Neuron (in vitro differentiated cells): Measurements from ENCODE around the gene IREB2.
"Not testable (repeated sequence)": the region's sequence is repeated elsewhere in the genome, so short reads cannot be mapped to it uniquely, and the experiment has no call there.

ENCODE experiments used
- H2AFZ ChIP-seq: one replicate; pipeline ENCODE4 v1.6.1; 2013; ENCODE audit warnings: low read depth, mild to moderate bottlenecking, inconsistent platforms, low read length, moderate library complexity
- H3K27me3 ChIP-seq: one replicate; pipeline ENCODE4 v1.6.1; 2013; ENCODE audit warnings: low read length; ENCODE audit not compliant: insufficient read depth
- H3K36me3 ChIP-seq: one replicate; pipeline ENCODE4 v1.6.1; 2013; ENCODE audit warnings: low read length; ENCODE audit not compliant: insufficient read depth
- H3K4me1 ChIP-seq: one replicate; pipeline ENCODE4 v1.6.1; 2013; ENCODE audit warnings: low read length; ENCODE audit not compliant: insufficient read depth
- H3K4me3 ChIP-seq: 2 replicates; pipeline ENCODE4 v1.5.1; 2013; ENCODE audit warnings: mild to moderate bottlenecking, low read length, moderate library complexity
- H3K9me3 ChIP-seq: one replicate; pipeline ENCODE4 v1.6.1; 2013; ENCODE audit warnings: low read length

The IREB2 gene

DNA sequence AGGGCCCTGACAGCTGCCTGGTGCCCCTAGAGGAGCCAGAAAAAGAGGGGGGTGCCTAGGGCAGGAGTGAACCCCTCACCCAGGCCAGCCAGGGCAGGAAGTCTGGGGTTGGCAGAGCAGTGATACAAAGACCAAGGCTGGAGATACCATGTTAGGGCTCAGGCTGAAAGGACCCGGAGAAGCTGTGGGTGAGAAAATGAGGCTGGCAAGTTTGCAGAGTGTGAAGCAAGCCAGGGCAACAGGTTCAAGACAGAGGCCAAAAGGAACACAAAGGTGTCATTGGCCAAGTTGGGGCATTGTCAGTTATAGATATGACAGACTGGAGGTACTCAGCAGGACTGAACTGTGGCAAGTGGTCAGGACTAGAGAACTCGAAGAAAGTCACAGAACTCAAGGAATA lies 40.6 kb upstream of the IREB2 start:
- H3K4me3 ChIP-seq = no peak overlapping the region
- no peaks in the 10 kb centered on the region for H3K27me3 ChIP-seq
- H2AFZ ChIP-seq = no peak overlapping the region

DNA sequence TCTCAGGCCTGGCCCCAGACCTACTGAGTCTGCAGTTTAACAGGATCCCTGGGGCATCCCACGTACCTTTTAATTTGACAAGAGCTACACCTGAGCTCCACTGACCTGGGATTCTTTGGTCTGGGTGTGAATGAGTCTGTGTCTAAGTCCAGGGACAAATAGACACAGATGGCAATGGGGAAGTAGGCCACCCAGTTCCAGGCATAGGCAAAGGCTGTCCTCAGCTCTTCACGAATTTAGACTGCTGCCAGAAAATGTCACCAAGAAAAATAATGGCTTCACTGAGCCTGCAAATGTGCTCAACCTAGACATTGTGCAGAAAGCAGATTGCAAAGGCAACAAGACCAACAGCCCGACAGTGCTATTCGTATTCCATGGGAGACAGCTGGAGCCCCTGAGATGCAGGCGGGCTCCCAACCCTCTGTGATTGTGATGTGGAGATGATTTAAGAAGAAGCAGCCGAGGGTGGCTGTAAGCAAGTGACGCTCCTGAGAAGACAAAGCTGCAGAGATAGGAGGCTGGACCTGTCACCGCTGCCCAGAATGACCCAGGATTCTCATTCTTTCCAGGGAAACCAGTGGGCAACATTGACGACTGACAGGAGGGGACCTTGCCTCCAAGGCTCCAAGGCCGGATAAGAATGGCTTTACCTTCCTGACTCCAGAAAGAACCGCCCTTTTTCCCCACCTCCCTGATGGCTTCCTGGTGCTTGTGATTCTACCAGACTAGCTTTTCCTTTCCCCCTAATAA lies 39.8 kb upstream of the IREB2 start:
- no peak overlapping the region for H2AFZ ChIP-seq
- no peaks in the 10 kb centered on the region for H3K4me1 ChIP-seq
- H3K9me3 ChIP-seq = no peaks in the 10 kb centered on the region
- H3K4me3 ChIP-seq = no peak overlapping the region
- no peaks in the 10 kb centered on the region for H3K27me3 ChIP-seq
- H3K36me3 ChIP-seq = no peaks in the 10 kb centered on the region

More for the DNA sequence above, 40.6 kb upstream of the IREB2 start:
- no peaks in the 10 kb centered on the region for H3K36me3 ChIP-seq
- no peaks in the 10 kb centered on the region for H3K9me3 ChIP-seq
- H3K4me1 ChIP-seq = peaks cover 2% of the 10 kb centered on the region

DNA sequence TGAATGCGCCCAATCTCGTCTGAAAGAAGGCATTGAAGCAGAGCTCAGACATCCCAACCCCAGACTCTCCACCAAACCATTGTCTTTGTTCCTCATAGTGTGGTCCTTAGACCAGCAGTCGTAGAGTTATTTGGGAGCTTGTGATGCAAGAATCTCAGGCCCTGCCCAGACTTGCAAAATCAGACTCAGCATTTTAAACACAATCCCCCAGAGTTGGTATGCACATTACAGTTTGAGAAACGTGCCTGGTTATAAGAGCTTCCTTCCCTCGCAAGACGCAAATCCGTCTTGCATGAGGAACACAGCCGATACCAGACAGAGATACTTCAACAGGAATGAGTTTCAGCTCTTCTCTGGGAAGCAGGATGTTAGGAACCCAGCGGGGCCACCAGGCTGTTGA lies 38.9 kb upstream of the IREB2 start:
- no peaks in the 10 kb centered on the region for H3K9me3 ChIP-seq
- H3K4me1 ChIP-seq = no peaks in the 10 kb centered on the region
- H2AFZ ChIP-seq = no peak overlapping the region
- H3K4me3 ChIP-seq = no peak overlapping the region
- H3K36me3 ChIP-seq = no peaks in the 10 kb centered on the region
- H3K27me3 ChIP-seq = no peaks in the 10 kb centered on the region

DNA sequence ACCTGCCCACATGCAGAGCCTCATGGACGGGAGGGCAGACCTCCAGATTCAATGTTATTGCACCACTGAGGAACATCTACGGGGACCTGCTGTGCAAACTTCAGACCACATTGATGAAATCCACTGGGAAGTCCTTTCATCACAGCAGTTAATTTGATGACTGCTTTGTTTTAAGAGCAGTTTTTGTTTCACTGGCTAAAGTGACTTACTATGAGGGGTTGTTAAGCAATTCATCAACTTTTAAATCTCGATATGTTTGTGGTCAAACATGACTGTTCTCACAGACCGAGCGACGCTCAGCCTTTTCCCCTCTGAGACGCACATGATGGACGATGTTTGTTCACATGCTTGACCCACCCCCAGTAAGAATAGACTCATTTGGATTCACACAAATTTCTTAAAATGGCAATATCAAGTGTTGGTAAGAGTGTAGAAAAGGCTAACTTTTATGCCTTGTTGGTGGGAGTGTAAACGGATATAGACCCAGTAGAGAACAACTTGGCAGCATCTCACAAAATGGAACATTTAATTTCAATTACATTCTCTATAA lies 35.9 kb upstream of the IREB2 start:
- Histone ChIP-seq H3K4me3 (no peak overlapping the region), H3K4me1 (no peaks in the 10 kb centered on the region), H3K36me3 (no peaks in the 10 kb centered on the region), H3K27me3 (no peaks in the 10 kb centered on the region), H2AFZ (no peak overlapping the region), H3K9me3 (no peaks in the 10 kb centered on the region)

DNA sequence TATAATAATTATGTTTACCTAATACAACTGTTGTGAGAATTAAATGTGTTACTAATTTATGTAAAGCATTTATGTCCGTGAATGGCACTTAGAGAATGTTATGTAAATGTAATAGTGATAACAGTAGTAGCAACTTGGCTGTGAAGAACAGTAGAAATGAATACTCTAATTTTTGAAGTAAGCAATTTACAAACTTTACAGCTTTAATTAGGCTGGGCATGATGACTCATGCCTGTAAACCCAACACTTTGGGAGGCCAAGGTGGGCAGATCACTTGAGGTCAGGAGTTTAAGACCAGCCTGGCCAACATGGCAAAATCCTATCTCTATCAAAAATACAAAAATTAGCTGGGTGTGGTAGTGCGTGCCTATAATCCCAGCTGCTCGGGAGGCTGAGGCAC lies 33.9 kb upstream of the IREB2 start:
- no peaks in the 10 kb centered on the region for H3K36me3 ChIP-seq
- no peak overlapping the region for H3K4me3 ChIP-seq
- H3K9me3 ChIP-seq = no peaks in the 10 kb centered on the region
- H2AFZ ChIP-seq = no peak overlapping the region
- no peaks in the 10 kb centered on the region for H3K4me1 ChIP-seq
- no peaks in the 10 kb centered on the region for H3K27me3 ChIP-seq

DNA sequence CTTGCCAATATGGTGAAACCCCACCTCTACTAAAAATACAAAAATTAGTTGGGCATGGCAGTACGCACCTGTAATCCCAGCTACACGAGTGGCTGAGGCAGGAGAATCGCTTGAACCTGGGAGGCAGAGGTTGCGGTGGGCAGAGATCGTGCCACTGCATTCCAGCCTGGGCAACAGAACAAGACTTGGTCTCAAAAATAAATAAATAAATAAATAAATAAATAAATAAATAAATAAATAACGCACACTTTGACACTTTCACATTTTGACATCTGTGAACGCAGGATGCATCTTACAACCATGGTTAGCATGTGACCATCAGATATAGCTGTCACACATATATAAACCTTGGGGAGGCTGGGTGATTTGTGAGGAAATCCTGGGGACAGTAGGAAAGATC lies 33.2 kb upstream of the IREB2 start:
- not testable (repeated sequence) for H3K36me3 ChIP-seq, H3K4me3 ChIP-seq, H3K27me3 ChIP-seq, H3K9me3 ChIP-seq, H2AFZ ChIP-seq, H3K4me1 ChIP-seq

DNA sequence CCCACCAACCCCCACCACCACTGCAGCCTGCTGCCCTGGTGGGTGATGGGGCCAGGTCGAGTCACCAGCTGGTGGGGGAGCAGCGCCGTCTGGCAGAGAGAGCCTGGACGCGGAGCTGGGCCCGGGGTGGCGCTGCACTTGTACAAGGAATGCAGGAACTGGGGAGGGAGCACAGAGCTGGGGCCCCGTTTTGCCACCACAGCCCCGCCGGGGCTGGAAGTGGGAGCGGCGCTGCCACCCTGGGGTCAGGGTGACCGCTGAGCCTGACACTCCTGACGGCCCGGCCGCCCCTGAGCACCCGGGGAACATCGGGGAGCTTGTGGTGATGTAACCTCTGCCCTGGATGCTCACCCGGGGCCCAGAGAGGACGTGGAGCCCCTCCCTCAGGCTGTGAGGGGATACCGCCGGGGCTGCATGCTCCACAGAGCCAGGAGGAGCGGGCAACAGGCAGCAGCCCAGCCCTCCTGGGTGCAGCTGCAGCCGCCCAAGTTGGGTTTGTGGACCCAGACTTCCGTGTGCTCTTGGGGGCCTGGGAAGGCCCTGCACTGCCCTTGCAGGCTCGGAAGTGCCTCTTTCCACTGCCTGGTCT lies 32.6 kb upstream of the IREB2 start:
- Histone ChIP-seq H3K36me3 (no peaks in the 10 kb centered on the region), H3K27me3 (no peaks in the 10 kb centered on the region), H2AFZ (no peak overlapping the region)

DNA sequence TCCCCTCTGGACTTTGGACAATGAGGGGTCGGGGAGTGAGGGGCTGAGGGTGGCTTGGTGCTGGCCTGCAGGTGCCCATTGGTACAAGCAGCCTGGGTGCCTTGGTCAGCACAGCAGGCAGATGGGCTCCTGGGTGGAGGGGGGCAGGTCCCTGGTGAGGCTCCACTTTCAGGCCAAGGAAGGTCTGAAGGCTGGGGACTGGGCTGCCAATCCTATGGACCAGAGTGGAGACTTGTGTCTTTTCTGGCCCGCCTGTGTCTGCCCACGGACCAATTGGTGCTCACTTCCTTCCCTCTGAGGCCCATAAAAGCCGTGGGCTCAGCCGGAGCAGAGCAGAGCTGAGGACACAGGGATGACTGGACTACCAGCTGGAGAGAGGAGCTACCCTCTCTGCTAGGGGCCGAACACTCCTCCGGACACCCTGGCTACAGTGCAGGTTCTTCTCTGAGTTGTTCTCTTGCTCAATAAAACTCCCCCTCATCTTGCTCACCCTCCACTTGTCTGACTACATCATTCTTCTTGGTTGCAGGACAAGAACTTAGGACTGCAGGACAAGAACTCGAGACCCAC lies 31.9 kb upstream of the IREB2 start:
- no peaks in the 10 kb centered on the region for H3K27me3 ChIP-seq
- H3K4me3 ChIP-seq = no peak overlapping the region
- H2AFZ ChIP-seq = no peak overlapping the region
- no peaks in the 10 kb centered on the region for H3K9me3 ChIP-seq
- H3K36me3 ChIP-seq = no peaks in the 10 kb centered on the region
- H3K4me1 ChIP-seq = no peaks in the 10 kb centered on the region

More for the DNA sequence above, 32.6 kb upstream of the IREB2 start:
- Histone ChIP-seq H3K9me3 (no peaks in the 10 kb centered on the region), H3K4me1 (no peaks in the 10 kb centered on the region), H3K4me3 (no peak overlapping the region)

DNA sequence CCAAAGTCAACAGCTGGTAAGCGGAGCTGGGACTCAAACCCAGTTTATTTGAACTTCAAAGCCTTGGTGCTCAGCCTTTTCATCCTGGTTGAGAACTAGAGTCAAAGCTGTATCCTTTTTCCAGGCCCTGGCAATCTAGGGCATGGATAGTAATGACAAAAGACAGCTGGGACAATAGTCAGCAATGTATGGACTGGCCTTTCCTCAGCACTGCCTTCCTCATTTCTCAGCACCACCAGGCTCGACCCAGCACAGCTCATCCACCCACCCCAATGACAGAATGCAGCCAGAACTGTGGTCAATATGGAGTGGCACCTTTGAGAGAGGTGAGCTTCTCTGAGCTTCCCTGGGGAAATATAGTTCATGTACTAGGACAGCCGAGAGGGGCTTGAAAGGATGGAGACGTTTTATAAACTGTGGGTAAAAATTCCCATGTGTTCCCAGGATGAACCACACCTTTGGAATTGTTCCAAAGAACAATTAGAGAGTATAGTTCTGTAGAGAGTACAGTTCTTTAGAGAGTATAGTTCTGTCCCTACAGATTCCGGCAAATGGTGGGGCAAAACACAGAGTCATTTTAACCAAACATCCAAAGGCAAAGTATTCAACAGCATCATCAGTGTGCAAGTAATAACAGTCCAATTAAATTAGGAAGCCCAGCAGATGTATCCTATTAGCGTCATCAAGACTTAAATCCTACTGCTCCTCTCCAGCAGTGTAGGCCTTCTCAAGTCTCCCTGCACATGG lies 30.2 kb upstream of the IREB2 start:
- Histone ChIP-seq H3K4me3 (no peak overlapping the region), H3K9me3 (no peaks in the 10 kb centered on the region), H3K27me3 (no peaks in the 10 kb centered on the region), H2AFZ (no peak overlapping the region), H3K4me1 (no peaks in the 10 kb centered on the region), H3K36me3 (no peaks in the 10 kb centered on the region)

DNA sequence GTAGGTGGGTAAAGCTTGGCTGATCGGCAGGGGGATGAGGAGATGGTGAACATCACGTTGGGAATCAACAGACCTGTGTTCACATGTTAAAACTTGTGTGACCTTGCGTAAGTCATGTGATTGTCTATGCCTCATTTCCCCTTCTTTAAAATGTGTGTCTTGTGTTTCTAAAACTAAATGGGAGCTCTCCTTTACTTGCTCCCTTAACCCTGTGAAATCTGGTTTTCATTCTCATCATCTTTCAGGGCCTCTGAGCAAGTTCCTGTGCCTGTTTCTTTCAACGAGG lies 29.7 kb upstream of the IREB2 start:
- Histone ChIP-seq H3K9me3 (no peaks in the 10 kb centered on the region), H3K4me3 (no peak overlapping the region), H2AFZ (no peak overlapping the region), H3K27me3 (no peaks in the 10 kb centered on the region), H3K4me1 (no peaks in the 10 kb centered on the region), H3K36me3 (no peaks in the 10 kb centered on the region)

DNA sequence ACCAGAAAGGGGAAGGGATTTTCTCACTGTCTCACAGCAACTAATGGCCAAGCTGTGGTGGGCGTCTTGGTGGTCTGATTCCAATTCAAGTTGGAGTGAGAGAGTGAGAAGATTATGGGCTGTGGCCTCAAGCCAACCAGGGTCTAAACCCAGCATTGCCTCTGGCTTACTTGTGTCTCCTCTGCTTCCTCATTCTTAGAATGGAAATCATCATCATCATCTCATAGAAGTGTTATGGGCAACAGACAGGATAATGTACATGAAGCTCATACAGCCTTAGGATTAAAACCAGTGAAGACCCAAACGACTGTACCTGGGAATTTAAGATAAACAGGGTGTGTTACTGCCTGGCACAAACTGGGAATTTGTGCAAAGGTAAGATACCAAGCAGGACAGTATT lies 29.1 kb upstream of the IREB2 start:
- Histone ChIP-seq H3K36me3 (no peaks in the 10 kb centered on the region), H3K9me3 (no peaks in the 10 kb centered on the region), H3K27me3 (no peaks in the 10 kb centered on the region), H3K4me1 (no peaks in the 10 kb centered on the region), H2AFZ (no peak overlapping the region), H3K4me3 (no peak overlapping the region)

DNA sequence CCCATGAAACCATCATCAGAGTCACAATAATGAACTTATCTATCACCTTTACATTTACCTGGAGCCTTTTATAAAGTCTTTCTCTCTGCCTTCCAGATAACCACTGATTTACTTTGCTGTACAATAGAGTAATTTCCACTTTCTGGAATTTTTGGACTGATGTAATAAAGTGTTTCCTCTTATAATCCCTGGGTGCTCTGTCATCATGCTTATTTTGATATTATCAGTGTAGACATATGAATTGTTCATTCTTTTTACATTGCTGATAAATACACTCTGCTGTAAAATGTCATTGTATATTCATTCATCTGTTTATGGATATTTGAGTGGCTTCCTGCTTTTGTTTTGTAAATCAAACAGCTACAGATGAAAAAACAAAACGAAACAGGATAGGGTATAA lies 27.0 kb upstream of the IREB2 start:
- Histone ChIP-seq H2AFZ (no peak overlapping the region), H3K36me3 (no peaks in the 10 kb centered on the region), H3K27me3 (no peaks in the 10 kb centered on the region), H3K4me1 (no peaks in the 10 kb centered on the region), H3K4me3 (no peak overlapping the region), H3K9me3 (no peaks in the 10 kb centered on the region)

DNA sequence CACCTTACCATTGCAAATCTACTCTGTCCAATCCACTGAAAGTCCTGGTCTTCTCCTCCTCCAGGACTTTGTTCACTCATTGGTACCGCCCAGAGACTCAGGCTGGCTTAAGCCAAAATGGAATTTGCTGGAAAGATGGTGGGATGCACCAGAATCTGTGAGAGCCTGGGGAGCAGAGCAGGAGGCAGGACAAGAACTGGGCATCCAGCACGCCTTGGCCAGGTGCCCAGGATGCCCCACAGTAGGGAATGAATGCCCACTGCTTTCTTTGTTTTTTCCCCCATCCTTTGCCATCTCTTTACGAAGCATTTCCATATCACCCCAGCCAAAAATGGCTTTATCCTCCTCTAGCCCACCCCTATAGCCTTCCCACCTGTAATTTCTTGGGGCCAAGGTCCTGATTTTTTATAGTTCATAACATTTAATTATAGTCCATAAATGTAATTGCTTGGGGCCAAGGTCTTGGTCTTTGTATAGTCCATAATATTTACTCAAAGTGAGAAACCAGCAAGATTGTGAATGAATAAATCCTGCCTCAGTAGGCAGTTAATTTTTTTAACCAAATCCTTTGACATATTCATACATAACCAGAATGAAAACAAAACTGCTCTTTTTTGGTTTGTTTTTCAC lies 23.3 kb upstream of the IREB2 start:
- Histone ChIP-seq H3K36me3 (no peaks in the 10 kb centered on the region), H3K9me3 (no peaks in the 10 kb centered on the region), H2AFZ (no peak overlapping the region), H3K4me3 (no peak overlapping the region), H3K4me1 (no peaks in the 10 kb centered on the region), H3K27me3 (no peaks in the 10 kb centered on the region)
